Stimulated activated CD8-positive, alpha-beta memory T cell treated with anti-CD3 and anti-CD28 coated beads, Interleukin-4, amount 100 ng/mL, for 1 hour (primary cell): ENCODE measurements around the gene PDE4C.
A peak's percentile ranks its signal among the peaks of the same experiment; 100 is the strongest.

ENCODE experiments used
- DNase-seq, 2 donors: peaks; one replicate each; pipeline ENCODE4 v3.0.0-alpha.2; 2020; ENCODE audit warnings: low read depth in 2 of 2, low spot score in 1 of 2

PDE4C gene

DNA sequence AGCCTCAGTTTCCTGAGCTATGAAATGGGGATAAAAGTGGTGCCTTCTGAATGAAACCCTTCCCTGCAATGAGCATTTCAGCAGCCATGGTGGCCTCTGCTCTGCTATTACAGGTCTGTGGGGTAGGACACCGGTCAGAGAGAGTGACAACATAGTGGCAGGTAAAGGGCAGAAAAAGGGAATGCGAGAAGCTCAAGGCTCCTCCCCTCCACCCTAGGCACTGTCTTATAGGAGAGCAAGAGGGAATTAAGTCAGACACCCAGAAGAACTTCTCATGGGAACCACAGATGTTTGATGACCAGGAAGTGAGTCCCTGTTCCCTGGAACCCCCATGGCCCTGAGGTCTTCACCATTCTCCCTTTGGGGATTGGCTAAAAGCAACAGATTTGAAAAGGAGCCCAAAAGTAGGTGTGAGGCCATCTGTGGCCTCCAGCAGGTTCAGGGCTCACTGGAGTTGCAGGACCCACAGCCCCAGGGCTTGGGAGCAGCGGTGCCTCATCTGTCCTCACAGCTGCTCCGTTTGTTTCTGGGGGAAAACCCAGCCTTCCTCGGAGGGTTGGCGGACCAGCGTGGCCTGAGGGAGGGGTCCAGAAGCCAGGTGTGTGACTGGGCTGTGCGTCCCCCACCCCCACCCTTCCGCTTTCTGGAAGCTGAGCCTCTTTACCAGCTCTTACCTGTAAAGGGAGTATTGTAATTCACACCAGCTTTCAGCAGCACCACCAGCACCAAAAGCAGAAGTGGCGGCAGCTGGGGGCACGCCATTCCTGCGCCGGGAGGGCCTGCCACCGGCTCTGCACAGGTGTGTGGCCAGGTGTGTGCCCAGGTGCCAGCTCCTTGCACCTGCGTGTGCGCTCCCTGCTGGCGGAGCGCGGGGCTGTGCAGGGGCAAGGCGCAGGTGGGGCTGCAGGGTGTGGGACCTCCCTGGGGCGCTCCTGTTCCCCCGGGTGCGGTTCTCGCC is 28.6 kb upstream of the PDE4C start:
- no peak for DNase-seq

DNA sequence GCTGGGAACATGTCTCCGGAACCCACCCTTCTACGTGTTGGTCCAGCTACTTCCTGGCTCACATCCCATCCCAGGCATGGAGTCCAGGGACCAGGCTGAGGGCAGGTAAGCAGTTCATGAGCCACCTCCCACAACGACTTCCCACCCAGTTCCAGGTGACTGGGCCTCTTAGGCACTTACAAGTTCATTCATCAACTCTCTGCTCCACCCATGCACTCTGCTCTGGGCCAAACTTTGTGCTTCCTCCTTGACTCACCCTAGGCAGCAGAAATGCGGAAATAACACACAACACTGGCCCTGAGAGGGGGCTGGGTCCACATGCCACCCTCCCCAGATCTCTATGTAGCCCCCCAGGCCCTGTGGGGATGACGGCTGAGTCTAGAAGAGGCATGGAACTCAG is 27.5 kb upstream of the PDE4C start:
- no peak for DNase-seq

- no peak for DNase-seq
These were observed 26.9 kb upstream of the PDE4C start for GRCh38 chr19:18253130-18253529.

DNA sequence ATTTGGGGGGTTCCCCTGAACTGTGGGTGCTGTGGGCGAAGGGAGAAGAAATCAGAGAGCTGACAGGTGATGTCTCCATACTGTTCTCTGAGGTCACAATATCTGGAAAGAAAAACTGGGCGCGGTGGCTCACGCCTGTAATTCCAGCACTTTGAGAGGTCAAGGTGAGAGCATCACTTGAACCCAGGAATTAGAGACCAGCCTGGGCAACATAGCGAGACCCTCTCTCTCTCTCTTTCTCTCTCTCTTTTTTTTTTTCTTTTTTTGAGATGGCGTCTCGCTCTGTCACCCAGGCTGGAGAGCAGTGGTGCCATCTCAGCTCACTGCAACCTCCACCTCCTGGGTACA is 26.1 kb upstream of the PDE4C start:
- no peak for DNase-seq

DNA sequence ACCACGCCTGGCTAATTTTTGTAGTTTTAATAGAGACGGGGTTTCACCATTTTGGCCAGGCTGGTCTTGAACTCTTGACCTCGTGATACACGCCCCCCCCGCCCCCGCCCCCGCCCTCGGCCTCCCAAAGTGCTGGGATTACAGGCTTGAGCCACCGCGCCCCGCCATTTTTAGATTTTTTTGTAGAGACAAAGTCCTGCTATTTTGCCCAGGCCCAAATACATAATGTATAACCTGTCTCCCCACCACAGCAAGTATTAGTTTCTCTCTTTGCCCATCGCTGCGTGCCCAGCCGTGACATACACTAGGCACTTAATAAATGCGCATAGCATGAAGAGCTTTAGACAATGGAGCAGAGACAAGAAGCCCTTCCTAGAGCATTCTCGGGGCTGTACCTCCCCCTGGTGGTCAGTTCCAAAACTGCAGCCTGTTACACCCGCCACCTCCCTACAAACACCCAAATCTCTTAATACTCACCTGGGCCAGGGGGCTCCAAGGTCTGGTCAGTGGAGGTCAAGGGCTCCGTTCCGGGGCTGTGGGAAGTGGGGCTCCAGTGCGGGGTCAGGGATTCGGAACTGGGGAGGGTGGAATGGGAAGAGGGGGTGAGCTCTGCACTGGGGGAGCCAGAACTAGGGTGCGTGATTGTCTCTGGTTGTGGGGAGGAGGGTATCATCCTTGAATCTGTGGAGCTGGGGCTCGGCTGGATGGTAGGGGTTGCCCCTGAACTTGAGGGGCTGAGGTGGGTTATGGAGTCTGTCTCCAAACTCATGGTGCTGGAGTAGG is 25.5 kb upstream of the PDE4C start:
- DNase-seq: peak; percentile 73

- DNase-seq: no peak
These were observed 23.6 kb upstream of the PDE4C start for GRCh38 chr19:18249834-18250233.

- no peak for DNase-seq
These were observed 19.1 kb upstream of the PDE4C start for GRCh38 chr19:18245297-18245696.

- no peak for DNase-seq
These were observed 13.1 kb upstream of the PDE4C start for GRCh38 chr19:18239303-18239702.

DNA sequence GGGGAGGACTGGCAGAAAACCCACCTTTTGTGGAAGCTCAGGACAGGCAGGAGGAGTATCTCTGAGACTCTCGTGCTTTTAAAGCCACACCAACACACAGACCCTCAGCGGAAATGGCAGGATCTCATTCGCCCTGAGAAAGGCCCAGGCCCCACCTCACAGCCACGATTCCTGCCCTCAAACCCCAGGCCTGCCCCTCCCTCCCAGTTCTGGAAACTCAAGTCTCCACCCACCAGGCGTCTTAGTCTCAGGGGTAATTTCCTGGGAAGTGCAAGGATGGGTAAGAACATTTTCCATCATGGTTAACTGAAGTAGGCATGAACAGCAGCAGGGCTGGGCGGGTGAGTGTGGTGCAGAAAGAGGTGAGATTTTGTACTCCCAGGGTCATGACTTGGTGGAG is 8.0 kb upstream of the PDE4C start:
- DNase-seq: no peak

- DNase-seq: peak in 1 of 2 donors; percentile 9
These were observed 7.1 kb upstream of the PDE4C start for GRCh38 chr19:18233224-18233825.

GRCh38 chr19:18232540-18233223 is 6.4 kb upstream of the PDE4C start:
- no peak for DNase-seq

DNA sequence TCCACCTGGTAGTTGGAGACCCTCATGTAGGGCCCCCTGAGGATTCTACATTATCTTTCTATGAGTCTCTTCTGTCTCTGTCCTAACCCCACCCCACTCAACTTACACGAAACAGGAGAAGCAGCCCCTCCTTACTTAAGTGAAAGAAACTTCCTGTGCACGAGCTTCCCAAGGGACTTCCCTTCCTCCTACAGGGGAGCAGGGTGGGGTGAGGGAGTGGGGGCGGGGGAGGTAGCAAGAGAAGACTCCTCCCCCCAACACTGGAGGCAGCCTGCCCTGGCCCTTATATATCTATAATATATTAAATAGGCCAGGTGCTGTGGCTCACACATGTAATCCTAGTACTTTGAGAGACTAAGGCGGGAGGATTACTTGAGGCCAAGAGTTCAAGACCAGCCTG is 5.5 kb upstream of the PDE4C start:
- no peak for DNase-seq

GRCh38 chr19:18230941-18231734 is 4.9 kb upstream of the PDE4C start:
- DNase-seq: no peak

DNA sequence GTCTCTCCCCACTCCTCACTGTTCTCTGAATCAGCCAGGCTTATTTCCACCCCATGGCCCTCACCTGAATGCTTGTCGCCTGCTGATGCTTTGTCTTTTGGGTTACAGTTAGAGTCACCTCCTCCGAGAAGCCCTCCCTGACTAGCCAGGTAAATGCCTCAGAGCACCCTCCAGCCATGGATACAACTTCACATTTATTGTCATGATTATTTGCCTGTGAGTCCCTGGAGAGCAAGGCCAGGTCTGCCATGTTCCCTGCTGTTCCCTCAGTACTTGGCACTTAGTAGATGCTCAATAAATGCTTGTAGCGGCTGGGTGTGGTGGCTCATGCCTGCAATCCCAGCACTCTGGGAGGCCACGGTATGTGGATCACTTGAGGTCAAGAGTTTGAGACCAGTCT is 3.7 kb upstream of the PDE4C start:
- no peak for DNase-seq

DNA sequence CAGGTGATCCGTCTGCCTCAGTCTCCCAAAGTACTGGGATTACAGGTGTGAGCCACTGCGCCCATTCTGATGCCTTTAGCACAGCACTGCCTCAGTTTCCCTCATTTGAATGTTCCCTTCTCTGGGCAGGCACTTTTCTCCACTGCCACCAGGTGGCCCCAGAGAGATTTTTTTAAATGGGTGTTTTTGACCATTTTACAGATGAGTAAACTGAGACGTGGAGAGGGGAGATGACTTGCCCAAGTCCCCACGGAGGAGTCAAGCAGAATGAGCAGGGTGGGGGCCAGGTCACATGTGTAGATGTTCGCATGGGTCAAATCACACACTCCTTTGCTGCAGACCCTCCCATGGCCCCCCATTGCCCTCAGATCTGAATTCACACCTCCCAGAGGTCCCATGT is 3.2 kb upstream of the PDE4C start:
- no peak for DNase-seq

GRCh38 chr19:18227781-18228271 is 1.6 kb upstream of the PDE4C start:
- DNase-seq: no peak

- DNase-seq: no peak
These were observed 930 bp upstream of the PDE4C start for GRCh38 chr19:18226956-18227780.

DNA sequence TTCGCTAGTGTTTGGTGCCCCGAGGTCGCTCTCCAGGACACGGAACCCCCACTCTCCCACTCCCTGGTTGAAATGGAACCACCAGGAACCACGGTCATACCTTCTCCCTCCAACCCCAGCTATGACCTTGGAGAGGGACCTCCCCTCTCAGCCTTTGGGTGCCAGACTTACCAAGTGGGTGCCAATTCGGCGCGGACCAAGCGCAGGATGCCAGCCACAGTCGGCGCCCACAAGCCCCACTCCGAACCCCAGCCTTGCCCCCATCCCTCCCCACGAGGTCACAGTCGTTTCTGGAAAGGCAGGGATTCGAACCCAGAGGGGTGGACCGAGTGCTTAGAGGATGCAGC is 910 bp downstream of the PDE4C start:
- no peak for DNase-seq

DNA sequence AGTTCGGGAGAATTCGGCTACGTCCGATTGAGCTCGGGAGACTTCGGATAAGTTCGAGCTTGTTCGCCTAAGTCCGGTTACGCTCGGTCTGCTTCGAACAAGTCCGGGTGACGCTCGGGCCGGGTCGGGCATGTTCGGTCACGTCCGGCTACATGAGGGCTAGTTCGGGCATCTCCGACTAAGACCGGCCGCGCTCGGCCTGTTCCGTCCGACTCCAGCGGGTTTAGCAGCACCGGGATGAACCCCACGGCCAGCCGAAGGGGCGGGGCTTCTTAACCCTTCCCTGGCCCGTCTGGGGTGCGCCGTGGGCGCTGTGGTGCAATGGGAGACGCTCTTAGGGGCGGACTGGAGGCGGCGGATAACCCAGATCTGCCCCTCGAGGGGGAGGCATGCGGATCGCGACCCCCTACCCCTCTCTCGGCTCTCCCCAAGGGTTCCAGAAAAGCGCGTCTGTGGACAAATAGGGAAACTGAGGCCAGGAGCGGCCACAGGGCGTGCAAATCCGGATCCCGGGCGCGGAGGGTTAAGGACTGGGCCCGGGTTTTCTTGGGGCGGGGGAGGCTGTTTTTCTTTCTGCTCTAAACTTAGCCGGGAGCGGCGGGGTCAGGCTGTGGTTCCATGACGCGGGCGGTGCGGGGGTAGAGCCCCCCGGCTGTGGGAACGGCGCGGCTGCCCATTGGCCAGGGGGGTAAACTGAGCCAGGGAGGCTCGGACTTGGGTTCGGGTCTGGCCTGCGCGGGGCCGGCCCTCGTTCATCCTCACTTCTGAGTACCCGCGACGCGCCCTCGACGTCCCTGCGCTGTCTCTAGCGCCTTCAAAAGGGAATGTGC is 1.5 kb downstream of the PDE4C start:
- DNase-seq: peak; percentile 32 to 60
